Stimulated activated CD8-positive, alpha-beta memory T cell treated with anti-CD3 and anti-CD28 coated beads, Interleukin-15, amount 100 ng/mL, for 4 hours (primary cell): ENCODE results near the gene CHRNG.

Experiments
- DNase-seq, 2 donors: peaks; one replicate each; pipeline ENCODE4 v3.0.0-alpha.2; 2020; ENCODE audit warnings: low read depth in 2 of 2

The CHRNG gene

DNA sequence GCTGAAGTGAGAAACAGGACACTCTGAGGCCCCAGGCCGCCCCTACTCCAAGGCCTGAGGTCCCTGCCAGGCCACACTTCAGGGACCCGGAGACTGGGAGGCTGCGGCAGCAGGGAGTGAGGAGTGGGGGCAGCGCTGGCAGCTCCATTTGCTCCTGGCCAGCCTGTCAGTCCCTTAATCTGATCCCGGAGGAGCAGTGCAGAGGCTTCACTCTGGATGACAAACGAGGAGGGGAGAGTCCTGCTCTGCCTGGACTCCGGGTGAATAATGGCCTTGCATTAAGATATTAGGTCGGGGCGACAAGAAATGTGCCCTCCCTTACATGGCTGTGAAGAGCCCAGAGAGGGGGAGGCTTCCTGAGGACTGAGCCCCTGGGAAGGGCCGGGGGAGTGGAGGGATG, 33.6 kb upstream of the CHRNG start:
- DNase-seq: no peak

DNA sequence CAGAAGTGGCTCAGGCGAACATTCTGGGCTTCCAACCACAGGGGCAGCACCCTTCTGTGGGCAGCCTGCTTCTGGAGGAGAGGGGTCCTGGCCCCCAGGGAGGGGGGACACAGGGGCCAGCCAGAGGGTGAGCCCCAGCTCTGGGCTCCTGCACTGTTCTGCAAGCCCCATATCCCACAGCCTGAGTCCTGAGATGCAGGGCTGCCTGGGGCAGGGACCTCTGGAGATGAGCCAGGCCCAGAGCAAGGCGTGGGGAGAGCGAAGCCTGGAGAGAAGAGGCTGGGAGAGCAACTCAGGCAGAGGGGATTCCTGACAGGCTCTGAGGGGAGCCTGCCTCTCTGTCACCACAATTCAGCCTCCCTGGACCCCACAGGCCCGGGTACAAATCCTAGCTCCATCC, 32.8 kb upstream of the CHRNG start:
- DNase-seq: no peak

DNA sequence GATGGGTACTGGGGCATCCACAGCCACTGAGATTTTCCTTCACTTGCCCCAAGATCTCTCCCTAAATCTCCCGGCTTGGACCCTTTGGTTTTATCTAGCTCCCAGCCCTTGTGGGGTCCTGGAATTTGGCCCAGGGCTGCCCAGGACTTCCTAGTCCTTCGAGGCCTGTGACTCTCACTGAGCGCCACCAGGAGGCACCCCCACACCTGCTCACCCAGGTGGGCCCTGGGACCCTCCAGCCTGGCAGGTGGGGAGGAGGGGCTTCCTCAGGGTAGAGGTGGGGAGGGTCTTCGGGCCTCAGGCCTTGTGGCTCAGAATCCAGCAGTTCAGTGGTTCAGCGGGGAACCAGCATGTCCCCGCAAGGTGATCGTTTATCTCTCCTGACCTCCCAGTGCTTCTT, 31.2 kb upstream of the CHRNG start:
- no peak for DNase-seq

DNA sequence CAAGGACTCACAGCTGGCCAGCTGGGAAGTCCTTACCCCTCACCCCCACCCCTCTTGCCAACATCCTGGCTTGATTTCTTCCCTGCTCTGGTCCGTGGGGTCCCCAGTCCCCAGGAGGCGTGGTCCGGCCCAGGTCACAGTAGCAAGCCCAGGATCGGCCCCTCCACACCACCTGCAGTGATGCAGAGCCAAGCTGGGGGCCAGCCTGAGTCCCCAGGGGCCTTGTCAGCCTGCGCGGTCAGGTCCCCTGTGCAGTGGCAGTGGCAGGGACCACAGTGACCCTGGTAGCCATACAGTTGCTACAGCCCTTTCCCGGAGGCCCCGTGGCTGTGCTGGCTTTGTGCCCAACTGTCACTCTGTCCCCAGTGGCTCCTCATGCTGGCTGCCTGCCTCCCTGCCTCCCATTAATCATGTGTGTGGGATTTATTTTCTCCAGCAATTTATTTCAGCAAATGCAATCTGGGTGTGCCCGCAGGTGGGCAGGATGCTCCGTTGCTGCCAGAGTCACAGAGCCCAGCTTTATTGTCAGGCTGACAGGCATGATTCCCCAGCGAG, 28.1 kb upstream of the CHRNG start:
- no peak for DNase-seq

DNA sequence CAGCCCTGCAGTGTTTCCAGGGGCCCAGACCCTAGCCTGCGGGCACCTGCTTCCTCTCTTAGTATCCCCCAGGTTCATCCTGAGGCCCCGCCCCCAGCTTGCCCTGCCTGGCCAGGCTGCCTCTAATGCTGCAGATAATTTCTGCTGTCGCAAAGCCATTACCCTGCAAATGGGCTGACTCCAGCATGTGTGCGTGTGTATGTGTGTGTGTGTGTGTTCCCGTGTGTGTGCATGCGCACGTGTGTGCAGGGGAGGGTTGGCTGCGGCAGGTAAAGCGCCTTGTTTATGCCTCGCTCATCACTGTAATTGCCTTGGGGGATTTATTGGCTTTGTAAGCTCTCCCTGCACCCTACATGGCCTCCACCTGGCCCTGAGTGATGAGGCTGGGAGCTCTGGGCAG, 26.9 kb upstream of the CHRNG start:
- DNase-seq: no peak

DNA sequence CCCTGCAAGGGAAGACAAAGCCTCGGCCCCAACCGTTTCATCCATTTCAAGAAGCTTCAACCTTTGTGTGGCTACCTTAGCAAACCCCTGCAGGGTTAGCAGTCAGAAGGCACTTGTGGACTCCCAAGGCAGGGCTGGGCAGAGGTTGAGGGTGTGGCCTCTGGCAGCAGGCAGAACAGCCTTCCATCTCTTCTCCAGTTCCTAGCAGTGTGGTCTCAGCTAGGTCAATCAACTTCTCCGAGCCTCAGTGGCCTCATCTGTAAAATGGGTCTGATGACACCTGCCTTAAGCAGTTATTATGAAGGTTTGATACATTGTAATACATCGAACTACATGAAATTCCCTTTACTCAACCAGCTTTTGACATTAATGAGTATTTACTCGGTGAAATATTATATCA, 26.1 kb upstream of the CHRNG start:
- no peak for DNase-seq

DNA sequence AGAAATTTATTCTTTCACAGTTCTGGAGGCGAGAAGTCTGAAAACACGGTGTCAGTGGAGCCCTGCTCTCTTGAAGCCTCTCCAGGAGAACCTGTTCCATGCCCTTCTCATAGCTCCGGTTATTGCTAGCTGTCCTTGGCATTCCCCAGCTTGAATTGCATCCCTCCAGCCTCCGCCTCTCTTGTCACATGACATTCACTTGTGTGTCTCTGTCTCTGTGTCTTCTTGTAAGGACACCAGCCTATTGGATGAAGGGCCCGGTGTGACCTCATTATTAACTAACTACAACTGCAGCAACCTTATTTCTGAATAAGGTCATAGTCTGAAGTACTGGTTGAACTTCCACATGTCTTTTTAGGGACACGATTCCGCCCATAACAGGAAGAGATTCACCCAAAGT, 23.9 kb upstream of the CHRNG start:
- no peak for DNase-seq

DNA sequence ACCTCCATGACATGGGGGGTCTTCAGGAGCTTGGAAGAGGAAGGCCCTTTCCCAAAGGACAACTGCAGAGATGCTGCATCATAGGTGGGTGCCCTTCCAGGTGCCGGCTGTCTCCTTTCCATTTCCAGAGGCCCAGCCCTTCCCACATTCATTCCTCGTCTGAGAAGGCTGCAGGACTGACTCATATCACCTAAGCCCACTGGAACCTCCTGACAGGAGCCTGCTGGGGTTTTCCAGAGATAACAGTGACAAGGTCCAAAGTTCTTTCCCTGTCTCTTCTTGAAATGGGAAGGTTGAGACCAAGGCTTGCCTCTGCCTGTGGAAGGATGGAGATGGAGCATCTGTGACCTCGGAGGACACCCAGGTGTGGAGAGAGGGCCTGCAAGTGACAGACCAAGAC, 22.9 kb upstream of the CHRNG start:
- no peak for DNase-seq

DNA sequence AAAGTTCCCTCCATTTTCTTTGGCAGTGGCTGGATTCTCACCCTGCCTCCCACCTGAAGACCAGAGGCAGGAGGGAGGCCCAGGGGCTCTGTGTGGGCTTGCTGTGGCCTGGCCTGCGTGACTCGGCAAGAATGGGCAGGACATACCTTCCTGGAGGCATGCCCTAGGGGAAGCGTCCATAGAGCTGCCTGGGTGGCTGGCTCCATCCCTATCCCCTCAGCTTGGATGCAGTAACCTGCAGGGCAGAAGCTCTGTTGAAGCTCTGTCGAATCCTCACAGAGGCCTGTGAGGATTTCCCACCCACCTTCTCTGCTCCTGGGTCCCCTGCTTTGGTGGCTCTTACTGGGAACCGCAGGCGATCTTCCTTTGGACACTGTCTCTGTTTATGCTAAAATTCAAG, 20.6 kb upstream of the CHRNG start:
- DNase-seq: no peak

DNA sequence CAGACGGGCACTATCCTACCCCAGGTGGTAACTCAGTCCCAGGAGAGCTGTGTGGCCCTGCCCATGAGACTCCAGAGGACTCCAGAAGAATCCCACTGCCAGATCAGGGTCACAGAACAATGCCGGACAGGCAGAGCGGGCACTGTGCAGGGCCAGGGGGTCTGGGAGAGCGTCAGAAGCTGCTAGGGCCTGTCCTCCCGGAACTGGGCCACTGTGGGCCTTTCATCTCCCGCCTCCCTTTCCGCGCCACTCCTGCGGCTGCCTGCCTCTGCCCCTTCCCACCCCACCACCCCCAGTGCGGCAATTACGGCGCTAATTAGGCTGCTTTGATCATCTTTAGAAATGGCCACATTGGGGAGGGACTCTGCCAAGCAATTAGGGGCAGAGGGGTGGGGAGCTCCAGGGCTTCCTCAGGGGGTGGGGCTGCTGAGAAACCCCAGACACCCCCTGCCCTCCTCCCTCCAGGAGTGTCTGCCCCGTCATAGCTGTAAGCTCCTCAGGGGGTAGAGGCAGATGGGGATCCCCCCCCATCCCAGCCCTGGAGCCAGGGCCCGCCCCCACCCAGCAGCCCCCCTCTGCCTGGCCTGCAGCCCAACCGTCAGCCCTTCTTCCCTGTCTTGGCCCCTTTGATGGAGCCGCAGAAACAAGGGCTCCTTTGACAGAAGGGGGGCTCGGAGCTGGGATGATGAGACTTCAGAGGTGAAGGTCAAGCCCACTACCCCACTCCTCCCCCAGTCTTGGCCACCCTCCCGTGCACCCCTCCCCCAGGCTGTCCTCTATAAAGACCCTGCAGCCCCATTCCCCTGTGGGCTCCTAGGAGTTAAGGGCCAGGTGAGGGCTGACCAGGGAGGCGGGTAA, 19.7 kb upstream of the CHRNG start, which contains the start of gene PRSS56:
Gene PRSS56, plus strand, starts transcription at position 808 of the 858 bp plus-strand sequence. CDS start 211 bp downstream, outside the sequence.
- DNase-seq: no peak

DNA sequence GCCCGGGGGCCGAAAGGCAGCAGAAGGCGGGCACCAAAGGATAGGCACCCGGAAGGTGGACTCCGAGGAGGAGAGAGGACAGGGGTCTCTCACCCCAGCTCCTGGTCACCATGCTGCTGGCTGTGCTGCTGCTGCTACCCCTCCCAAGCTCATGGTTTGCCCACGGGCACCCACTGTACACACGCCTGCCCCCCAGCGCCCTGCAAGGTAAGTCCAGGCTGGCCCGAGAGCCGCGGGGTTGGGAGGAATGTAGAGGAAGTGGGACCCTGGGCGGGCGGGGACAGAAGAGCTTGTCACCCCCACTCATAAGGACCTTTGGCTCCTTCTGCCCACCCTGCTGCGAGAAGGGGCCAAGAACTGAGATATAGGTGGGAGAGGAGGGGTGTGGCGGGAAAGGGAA, 19.0 kb upstream of the CHRNG start:
- no peak for DNase-seq

DNA sequence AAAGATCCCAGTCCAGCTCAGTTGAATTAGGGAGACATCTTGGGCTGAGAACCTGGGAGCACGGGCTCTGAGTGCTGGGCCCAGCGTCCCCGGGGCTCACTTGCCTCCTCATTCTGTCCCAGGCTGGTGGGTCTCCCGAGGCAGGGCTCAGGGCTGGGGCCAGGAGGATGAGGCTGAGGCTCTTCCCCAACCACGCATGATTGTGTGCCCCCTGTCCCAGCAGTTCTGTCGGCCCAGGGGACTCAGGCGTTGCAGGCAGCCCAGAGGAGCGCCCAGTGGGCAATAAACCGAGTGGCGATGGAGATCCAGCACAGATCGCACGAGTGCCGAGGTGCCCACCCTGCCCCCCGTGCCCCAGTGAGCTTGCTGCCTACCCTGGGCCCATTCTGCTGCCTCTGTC, 18.4 kb upstream of the CHRNG start:
- no peak for DNase-seq

DNA sequence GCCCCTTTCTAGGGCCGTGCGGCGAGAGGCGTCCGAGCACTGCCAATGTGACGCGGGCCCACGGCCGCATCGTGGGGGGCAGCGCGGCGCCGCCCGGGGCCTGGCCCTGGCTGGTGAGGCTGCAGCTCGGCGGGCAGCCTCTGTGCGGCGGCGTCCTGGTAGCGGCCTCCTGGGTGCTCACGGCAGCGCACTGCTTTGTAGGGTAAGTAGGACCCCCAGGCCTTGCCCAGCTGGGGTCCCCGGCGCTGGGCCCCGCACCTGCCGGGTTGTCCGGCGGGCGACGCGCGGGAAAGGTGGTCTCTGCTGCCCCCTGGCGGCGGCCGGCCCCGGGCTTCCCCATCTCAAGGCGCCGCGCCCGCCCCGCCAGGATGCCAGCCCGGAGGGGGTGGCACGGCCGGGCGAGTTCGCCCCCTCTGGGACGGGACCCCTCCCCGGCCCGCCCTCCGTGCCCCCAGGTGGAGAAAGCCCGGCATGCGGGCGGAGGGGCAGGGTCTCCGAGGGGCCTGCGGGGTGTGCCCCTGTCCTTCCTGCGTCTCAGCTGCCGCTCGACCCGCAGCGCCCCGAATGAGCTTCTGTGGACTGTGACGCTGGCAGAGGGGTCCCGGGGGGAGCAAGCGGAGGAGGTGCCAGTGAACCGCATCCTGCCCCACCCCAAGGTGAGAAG, 17.4 kb upstream of the CHRNG start:
- peak in 1 of 2 donors; percentile 34 for DNase-seq

DNA sequence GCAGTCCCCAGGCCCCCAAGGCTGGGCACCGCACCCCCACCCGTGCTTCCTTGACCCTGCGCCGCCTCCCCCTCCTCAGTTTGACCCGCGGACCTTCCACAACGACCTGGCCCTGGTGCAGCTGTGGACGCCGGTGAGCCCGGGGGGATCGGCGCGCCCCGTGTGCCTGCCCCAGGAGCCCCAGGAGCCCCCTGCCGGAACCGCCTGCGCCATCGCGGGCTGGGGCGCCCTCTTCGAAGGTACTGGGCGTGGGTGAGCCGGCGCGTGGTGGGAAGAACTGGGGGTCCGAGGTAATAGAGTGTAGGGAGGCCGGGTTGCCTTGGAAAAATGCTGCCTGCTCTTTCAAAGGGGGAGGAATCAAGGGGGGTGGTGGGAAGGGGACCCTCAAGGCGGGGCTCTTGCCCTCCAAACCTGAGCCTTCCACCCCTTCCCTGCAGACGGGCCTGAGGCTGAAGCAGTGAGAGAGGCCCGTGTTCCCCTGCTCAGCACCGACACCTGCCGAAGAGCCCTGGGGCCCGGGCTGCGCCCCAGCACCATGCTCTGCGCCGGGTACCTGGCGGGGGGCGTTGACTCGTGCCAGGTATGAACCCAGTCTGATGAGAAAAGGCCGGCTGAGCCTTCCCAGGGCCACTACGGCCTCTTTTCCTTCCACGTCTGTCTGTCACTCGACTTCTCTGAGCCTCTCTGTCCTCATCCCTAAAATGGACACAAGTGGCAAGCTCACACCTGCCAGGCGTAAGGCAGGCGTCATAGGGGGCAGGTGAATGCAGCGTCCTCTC, 16.7 kb upstream of the CHRNG start:
- no peak for DNase-seq

DNA sequence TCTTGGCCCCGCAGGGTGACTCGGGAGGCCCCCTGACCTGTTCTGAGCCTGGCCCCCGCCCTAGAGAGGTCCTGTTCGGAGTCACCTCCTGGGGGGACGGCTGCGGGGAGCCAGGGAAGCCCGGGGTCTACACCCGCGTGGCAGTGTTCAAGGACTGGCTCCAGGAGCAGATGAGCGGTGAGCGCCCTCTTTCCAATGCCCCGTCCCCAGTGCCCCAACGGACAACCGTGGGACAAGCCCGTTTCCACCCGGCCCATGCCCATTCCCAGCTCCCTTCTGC, 16.1 kb upstream of the CHRNG start:
- no peak for DNase-seq

DNA sequence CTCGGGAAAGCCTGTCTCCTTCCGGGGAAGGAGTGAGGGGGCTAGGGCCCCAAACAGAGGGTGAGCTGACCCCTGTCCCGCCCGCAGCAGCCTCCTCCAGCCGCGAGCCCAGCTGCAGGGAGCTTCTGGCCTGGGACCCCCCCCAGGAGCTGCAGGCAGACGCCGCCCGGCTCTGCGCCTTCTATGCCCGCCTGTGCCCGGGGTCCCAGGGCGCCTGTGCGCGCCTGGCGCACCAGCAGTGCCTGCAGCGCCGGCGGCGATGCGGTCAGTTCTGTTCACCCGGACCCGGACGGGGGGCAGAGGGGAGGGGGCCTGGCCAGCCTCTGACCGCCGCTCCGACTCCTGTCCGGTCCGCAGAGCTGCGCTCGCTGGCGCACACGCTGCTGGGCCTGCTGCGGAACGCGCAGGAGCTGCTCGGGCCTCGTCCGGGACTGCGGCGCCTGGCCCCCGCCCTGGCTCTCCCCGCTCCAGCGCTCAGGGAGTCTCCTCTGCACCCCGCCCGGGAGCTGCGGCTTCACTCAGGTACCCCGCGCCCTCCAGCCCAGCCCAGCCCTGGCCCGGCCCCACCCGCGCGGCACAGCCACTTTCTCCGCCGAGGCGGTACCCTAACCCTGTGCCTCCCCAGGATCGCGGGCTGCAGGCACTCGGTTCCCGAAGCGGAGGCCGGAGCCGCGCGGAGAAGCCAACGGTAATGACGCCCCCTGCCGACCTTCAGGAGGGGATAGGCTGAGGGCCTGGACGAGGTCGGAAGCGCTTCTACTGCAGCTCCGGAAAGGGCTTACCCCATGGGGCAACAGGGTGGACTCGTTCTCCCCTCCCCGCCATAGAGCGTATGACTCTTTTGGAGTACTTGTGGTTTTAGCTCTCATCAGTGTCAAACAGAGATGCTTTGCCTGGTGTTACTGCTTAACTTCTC, 15.6 kb upstream of the CHRNG start:
- no peak for DNase-seq

DNA sequence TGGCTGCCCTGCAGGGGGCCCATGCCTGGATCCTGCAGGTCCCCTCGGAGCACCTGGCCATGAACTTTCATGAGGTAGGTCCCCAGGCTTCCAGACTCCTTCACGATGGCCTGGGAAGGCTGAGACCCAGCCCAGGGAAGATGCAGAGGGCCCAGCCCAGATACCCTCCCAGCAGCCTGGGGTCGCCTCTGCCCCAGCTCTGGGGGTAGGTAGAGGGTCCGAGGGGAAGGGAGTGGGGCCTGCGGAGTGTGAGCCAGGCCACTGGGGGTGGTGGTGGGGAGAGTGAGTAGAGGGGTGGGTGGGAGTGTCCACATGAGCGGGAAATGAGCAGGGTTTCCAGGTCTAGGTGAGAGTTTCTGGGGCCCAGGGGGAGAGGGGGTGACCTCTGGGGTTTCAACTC, 14.7 kb upstream of the CHRNG start:
- DNase-seq: no peak

DNA sequence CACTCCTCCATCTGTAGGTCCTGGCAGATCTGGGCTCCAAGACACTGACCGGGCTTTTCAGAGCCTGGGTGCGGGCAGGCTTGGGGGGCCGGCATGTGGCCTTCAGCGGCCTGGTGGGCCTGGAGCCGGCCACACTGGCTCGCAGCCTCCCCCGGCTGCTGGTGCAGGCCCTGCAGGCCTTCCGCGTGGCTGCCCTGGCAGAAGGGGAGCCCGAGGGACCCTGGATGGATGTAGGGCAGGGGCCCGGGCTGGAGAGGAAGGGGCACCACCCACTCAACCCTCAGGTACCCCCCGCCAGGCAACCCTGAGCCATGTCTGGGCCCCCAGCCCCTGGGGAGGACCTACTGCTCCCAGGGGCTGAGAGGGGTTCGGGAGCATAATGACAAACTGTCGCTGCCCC, 14.3 kb upstream of the CHRNG start:
- DNase-seq: no peak

DNA sequence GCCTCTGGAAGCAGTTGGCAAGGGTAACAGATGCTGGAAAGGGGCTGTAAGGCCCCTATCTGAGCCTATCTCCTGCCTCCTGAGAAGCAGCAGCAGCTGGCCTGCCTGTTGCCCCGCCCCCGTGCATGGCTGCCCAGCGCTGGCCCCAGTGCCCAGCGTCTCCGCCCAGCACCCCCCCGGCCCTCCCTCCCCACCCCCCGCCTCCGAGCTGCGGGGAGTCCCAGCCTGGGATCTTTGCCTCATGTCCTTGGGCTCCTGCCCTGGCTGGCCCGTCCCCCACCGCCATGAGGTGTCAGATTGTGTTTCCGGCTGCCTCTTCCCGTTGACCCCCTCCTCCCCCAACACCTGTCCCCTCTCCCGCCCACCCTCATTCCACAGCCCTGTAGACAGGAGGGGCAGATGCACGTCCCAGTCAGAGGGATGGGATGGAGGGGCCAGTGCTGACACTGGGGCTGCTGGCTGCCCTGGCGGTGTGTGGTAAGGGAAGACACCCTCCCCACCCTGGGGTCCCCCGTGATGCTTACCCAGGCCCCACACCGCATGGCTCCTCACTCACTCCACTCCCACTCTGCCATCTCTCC, 13.6 kb upstream of the CHRNG start, which contains the start of gene CHRND:
Gene CHRND, plus strand, starts transcription at position 370 of the 581 bp plus-strand sequence. Its CDS starts 56 bp downstream, at position 426.
- DNase-seq: no peak

DNA sequence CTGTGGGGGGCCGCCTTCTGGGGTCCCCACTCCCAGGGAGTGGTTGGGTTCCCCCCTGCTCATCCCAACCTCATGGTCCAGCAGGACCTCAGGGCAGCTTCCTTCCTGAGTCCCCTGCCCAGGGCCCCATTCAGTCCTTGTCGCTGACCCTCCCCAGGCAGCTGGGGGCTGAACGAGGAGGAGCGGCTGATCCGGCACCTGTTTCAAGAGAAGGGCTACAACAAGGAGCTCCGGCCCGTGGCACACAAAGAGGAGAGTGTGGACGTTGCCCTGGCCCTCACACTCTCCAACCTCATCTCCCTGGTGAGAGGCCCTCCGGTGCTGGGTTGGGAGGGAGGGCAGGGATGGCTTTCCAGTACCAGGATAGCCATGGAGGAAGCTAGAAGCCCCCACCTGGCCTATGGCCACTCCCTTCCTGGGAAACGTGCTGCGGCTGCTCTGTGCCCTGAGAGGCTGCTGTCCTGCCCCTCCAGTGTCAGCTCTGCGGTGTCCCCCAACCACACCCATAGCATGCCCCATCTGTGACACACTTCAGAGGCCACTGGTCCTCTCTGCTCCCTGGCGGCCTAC, 13.0 kb upstream of the CHRNG start:
- DNase-seq: no peak
